NB4 (cell line): ENCODE measurements around the gene MAGEF1.

Source experiments
- DNase-seq: peaks from one replicate; pipeline ENCODE4 v3.0.0; 2010; ENCODE audit warnings: low read depth
- H3K4me3 ChIP-seq: one replicate; pipeline ENCODE4 v1.5.1; 2011; ENCODE audit warnings: mild to moderate bottlenecking, low read depth, low read length, moderate library complexity
- CTCF ChIP-seq: IDR thresholded peaks from one replicate; pipeline ENCODE4 v1.5.1; 2012; ENCODE audit warnings: low read depth, low read length
- MAX ChIP-seq: IDR thresholded peaks from 2 replicates; pipeline ENCODE4 v1.6.1; 2011; ENCODE audit warnings: low read depth, low read length
- MYC ChIP-seq: IDR thresholded peaks from 2 replicates; pipeline ENCODE4 v1.6.1; 2011; ENCODE audit warnings: low read depth, low read length
- POLR2A ChIP-seq: IDR thresholded peaks from 2 replicates; pipeline ENCODE4 v1.6.1; 2011; ENCODE audit warnings: mild to moderate bottlenecking; ENCODE audit not compliant: insufficient read length; ENCODE audit errors: extremely low read depth

The MAGEF1 gene

GRCh38 chr3:184663356-184663755 is 48.5 kb downstream of the MAGEF1 start:
- no peak for DNase-seq
- H3K4me3 ChIP-seq = no peak overlapping the region

GRCh38 chr3:184662187-184662586 is 49.7 kb downstream of the MAGEF1 start:
- TF ChIP-seq MYC (no peak), MAX (no peak), CTCF (no peak), POLR2A (no peak)
- DNase-seq = no peak
- H3K4me3 ChIP-seq = no peak overlapping the region

More at GRCh38 chr3:184663356-184663755, 48.5 kb downstream of the MAGEF1 start:
- no peak for TF ChIP-seq CTCF
- TF ChIP-seq MYC = no peak
- TF ChIP-seq MAX = no peak
- no peak for TF ChIP-seq POLR2A

- H3K4me3 ChIP-seq = no peak overlapping the region
- no peak for DNase-seq
- TF ChIP-seq MYC (no peak), MAX (no peak), POLR2A (no peak), CTCF (no peak)
Measured at GRCh38 chr3:184660931-184661330, 50.9 kb downstream of the MAGEF1 start.
